Activated naive CD8-positive, alpha-beta T cell treated with anti-CD3 and anti-CD28 coated beads for 36 hours (primary cell): ENCODE data around the gene GALNS. TPM values are rescaled to one million over a fixed set of nuclear protein-coding genes. Genes with fewer than 3 reads are reported as not detected.
"Not testable (repeated sequence)": the region's sequence is repeated elsewhere in the genome, so short reads cannot be mapped to it uniquely, and the experiment has no call there.

Experiments
- DNase-seq: peaks from one replicate; pipeline ENCODE4 v3.0.0; 2021
- H3K27ac Mint-ChIP-seq: one replicate; pipeline ENCODE4 v1.8.0; 2022; ENCODE audit warnings: mild to moderate bottlenecking, moderate library complexity, mixed read lengths
- H3K27me3 Mint-ChIP-seq: one replicate; pipeline ENCODE4 v1.8.0; 2022; ENCODE audit warnings: mild to moderate bottlenecking, mixed read lengths
- H3K36me3 Mint-ChIP-seq: one replicate; pipeline ENCODE4 v1.8.0; 2021; ENCODE audit warnings: mild to moderate bottlenecking, mixed read lengths
- H3K4me1 Mint-ChIP-seq: one replicate; pipeline ENCODE4 v1.8.0; 2021; ENCODE audit warnings: mixed read lengths
- H3K4me3 Mint-ChIP-seq: one replicate; pipeline ENCODE4 v1.8.0; 2022; ENCODE audit warnings: mild to moderate bottlenecking, moderate library complexity, mixed read lengths
- H3K9me3 Mint-ChIP-seq: one replicate; pipeline ENCODE4 v1.8.0; 2022; ENCODE audit warnings: mixed read lengths
- total RNA-seq, 2 experiments: library from RNA; stranded (reverse); gene quantifications; one replicate each; pipeline ENCODE4 v1.2.3, GENCODE V29; 2021

Gene GALNS
- total RNA-seq, 2 experiments from 2014 or later, result 14.7 to 14.9 TPM

GRCh38 chr16:88781140-88782077 is 75.3 kb downstream of the GALNS start:
- Mint-ChIP-seq H3K4me1 (peaks cover 38% of the 10 kb centered on the region), H3K9me3 (no peaks in the 10 kb centered on the region), H3K4me3 (peak overlapping the region; percentile 86), H3K36me3 (no peaks in the 10 kb centered on the region), H3K27me3 (no peaks in the 10 kb centered on the region), H3K27ac (peak overlapping the region; percentile 71)
- peak; percentile 70 for DNase-seq

GRCh38 chr16:88780142-88781062 is 76.3 kb downstream of the GALNS start:
- Mint-ChIP-seq H3K9me3 (no peaks in the 10 kb centered on the region), H3K27me3 (no peaks in the 10 kb centered on the region), H3K27ac (peak overlapping the region; percentile 71), H3K36me3 (no peaks in the 10 kb centered on the region), H3K4me3 (peak overlapping the region; percentile 86), H3K4me1 (peaks cover 37% of the 10 kb centered on the region)
- no peak for DNase-seq

GRCh38 chr16:88779406-88780141 is 77.2 kb downstream of the GALNS start:
- DNase-seq, result no peak
- no peak overlapping the region for H3K4me3 Mint-ChIP-seq
- no peaks in the 10 kb centered on the region for H3K27me3 Mint-ChIP-seq
- H3K36me3 Mint-ChIP-seq, result no peaks in the 10 kb centered on the region
- H3K9me3 Mint-ChIP-seq, result no peaks in the 10 kb centered on the region
- H3K4me1 Mint-ChIP-seq, result peaks cover 37% of the 10 kb centered on the region
- peak overlapping the region; percentile 71 for H3K27ac Mint-ChIP-seq

GRCh38 chr16:88778541-88779065 is 78.1 kb downstream of the GALNS start:
- Mint-ChIP-seq H3K36me3 (no peaks in the 10 kb centered on the region), H3K27me3 (no peaks in the 10 kb centered on the region), H3K4me1 (peaks cover 36% of the 10 kb centered on the region), H3K9me3 (no peaks in the 10 kb centered on the region), H3K27ac (no peak overlapping the region), H3K4me3 (no peak overlapping the region)
- no peak for DNase-seq

DNA sequence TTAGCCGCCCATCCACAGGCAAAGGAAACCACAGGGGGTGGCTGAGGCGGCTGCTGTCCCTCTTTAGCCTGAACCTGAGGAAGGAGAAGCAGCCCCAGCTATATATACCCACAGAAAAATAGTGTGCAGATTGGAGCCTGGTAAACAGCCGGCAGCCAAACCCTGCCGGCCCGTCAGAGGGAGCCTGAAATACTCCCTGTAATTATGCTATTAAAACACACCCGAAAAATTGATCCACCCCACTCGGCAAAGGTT is 78.5 kb downstream of the GALNS start:
- Mint-ChIP-seq H3K4me1 (peaks cover 32% of the 10 kb centered on the region), H3K27me3 (no peaks in the 10 kb centered on the region), H3K36me3 (no peaks in the 10 kb centered on the region), H3K27ac (no peak overlapping the region), H3K9me3 (no peaks in the 10 kb centered on the region), H3K4me3 (no peak overlapping the region)
- DNase-seq, result no peak

GRCh38 chr16:88777471-88778270 is 79.1 kb downstream of the GALNS start:
- no peak overlapping the region for H3K27ac Mint-ChIP-seq
- peaks cover 27% of the 10 kb centered on the region for H3K4me1 Mint-ChIP-seq
- no peaks in the 10 kb centered on the region for H3K36me3 Mint-ChIP-seq
- no peak for DNase-seq
- H3K4me3 Mint-ChIP-seq, result no peak overlapping the region
- no peaks in the 10 kb centered on the region for H3K9me3 Mint-ChIP-seq
- H3K27me3 Mint-ChIP-seq, result no peaks in the 10 kb centered on the region

GRCh38 chr16:88775825-88776224 is 80.9 kb downstream of the GALNS start:
- H3K27me3 Mint-ChIP-seq, result no peaks in the 10 kb centered on the region
- H3K9me3 Mint-ChIP-seq, result no peaks in the 10 kb centered on the region
- H3K36me3 Mint-ChIP-seq, result no peaks in the 10 kb centered on the region
- H3K4me1 Mint-ChIP-seq, result peaks cover 14% of the 10 kb centered on the region
- no peak for DNase-seq
- no peak overlapping the region for H3K27ac Mint-ChIP-seq
- no peak overlapping the region for H3K4me3 Mint-ChIP-seq

GRCh38 chr16:88774544-88775393 is 82.0 kb downstream of the GALNS start:
- H3K27ac Mint-ChIP-seq, result no peak overlapping the region
- H3K27me3 Mint-ChIP-seq, result no peaks in the 10 kb centered on the region
- no peaks in the 10 kb centered on the region for H3K9me3 Mint-ChIP-seq
- H3K4me1 Mint-ChIP-seq, result peaks cover 11% of the 10 kb centered on the region
- no peak for DNase-seq
- H3K4me3 Mint-ChIP-seq, result no peak overlapping the region
- H3K36me3 Mint-ChIP-seq, result no peaks in the 10 kb centered on the region

GRCh38 chr16:88773812-88774291 is 82.9 kb downstream of the GALNS start:
- no peak overlapping the region for H3K4me3 Mint-ChIP-seq
- H3K36me3 Mint-ChIP-seq, result no peaks in the 10 kb centered on the region
- DNase-seq, result no peak
- no peaks in the 10 kb centered on the region for H3K9me3 Mint-ChIP-seq
- no peak overlapping the region for H3K27ac Mint-ChIP-seq
- no peaks in the 10 kb centered on the region for H3K27me3 Mint-ChIP-seq
- peaks cover 14% of the 10 kb centered on the region for H3K4me1 Mint-ChIP-seq

- Mint-ChIP-seq H3K9me3 (no peaks in the 10 kb centered on the region), H3K4me1 (peaks cover 14% of the 10 kb centered on the region), H3K27me3 (no peaks in the 10 kb centered on the region), H3K27ac (no peak overlapping the region), H3K36me3 (no peaks in the 10 kb centered on the region), H3K4me3 (no peak overlapping the region)
- no peak for DNase-seq
Observed at GRCh38 chr16:88772871-88773811, 83.6 kb downstream of the GALNS start.

- not testable (repeated sequence) for H3K4me3 Mint-ChIP-seq, H3K27ac Mint-ChIP-seq, H3K36me3 Mint-ChIP-seq, H3K27me3 Mint-ChIP-seq, H3K9me3 Mint-ChIP-seq, DNase-seq
- peaks cover 24% of the 10 kb centered on the region for H3K4me1 Mint-ChIP-seq
Observed at GRCh38 chr16:88771781-88772180, 85.0 kb downstream of the GALNS start.

DNA sequence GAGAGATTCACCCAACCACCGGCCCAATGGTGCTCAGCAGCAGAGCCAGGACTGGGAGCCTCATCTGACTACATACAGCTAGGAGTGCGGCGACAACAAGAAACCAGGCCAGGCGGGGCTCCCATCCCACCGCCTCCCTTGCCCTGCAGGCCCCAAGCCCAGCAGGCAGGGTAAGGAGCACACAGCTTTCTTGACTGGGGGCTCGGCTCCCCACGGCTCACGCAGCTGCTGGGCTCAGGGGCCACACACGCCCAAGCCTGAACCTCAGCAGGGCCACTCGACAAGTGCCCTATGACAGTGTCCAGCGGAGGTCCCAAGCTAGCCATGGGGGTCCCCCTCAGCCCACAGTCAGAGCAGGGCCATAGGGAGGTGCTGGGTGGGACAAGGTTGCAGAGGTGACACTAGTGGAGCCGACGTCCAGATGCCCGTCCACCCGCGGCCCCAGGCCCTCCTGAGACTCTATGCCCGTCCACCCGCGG is 85.4 kb downstream of the GALNS start:
- peaks cover 25% of the 10 kb centered on the region for H3K4me1 Mint-ChIP-seq

More for the DNA sequence above, 85.4 kb downstream of the GALNS start:
- H3K36me3 Mint-ChIP-seq, result no peaks in the 10 kb centered on the region
- DNase-seq, result no peak
- peak overlapping the region; percentile 48 for H3K27ac Mint-ChIP-seq
- H3K4me3 Mint-ChIP-seq, result no peak overlapping the region
- H3K27me3 Mint-ChIP-seq, result no peaks in the 10 kb centered on the region
- H3K9me3 Mint-ChIP-seq, result no peaks in the 10 kb centered on the region
